HepG2 (cell line): ENCODE measurements around the gene RPL41.

ENCODE experiments used
- CEBPB ChIP-seq: IDR thresholded peaks from 2 replicates; pipeline ENCODE4 v1.6.1; 2011; ENCODE audit warnings: low read depth, low read length, improper control_type of control experiment, borderline replicate concordance
- ESRRA ChIP-seq: sonication (generic); formaldehyde crosslinking; IDR thresholded peaks from 2 replicates; pipeline ENCODE4 v1.5.1; 2020; ENCODE audit warnings: mild to moderate bottlenecking, low read depth, missing genetic modification reagents
- EZH2 ChIP-seq: conservative IDR thresholded peaks from 2 replicates; pipeline ENCODE4 v1.6.1; 2012; ENCODE audit warnings: mild to moderate bottlenecking, low read depth, low read length, moderate library complexity
- NFIC ChIP-seq: IDR thresholded peaks from 2 replicates; pipeline ENCODE4 v1.6.1; 2012; ENCODE audit warnings: mild to moderate bottlenecking, low read length, inconsistent platforms
- PHF21A ChIP-seq: sonication (generic); formaldehyde crosslinking; IDR thresholded peaks from 2 replicates; pipeline ENCODE4 v1.5.0; 2020; ENCODE audit warnings: mild to moderate bottlenecking, missing genetic modification reagents
- RAD21 ChIP-seq: fragments of 450-650 bp; formaldehyde crosslinking; IDR thresholded peaks from 2 replicates; pipeline ENCODE4 v1.5.0; 2020; ENCODE audit warnings: mild to moderate bottlenecking
- SMC3 ChIP-seq: IDR thresholded peaks from 2 replicates; pipeline ENCODE4 v1.6.1; 2011; ENCODE audit warnings: low read length, improper control_type of control experiment
- SOX6 ChIP-seq, 2 experiments: fragments of 450-650 bp in 1 of 2; sonication (generic) in 1 of 2; formaldehyde crosslinking in 1 of 2; IDR thresholded peaks; 2 replicates each; pipeline versions ENCODE4 v1.4.0 to v1.6.1; 2017 to 2020; ENCODE audit warnings: antibody characterized with exemption in 1 of 2, mild to moderate bottlenecking in 1 of 2, missing genetic modification reagents in 1 of 2
- ZNF7 ChIP-seq: IDR thresholded peaks from 2 replicates; pipeline ENCODE4 v1.6.1; 2016; ENCODE audit warnings: missing biosample characterization, missing genetic modification reagents
- TF ChIP-seq, protein P1 (sequence below): sonication (generic); formaldehyde crosslinking; IDR thresholded peaks from 2 replicates; pipeline ENCODE4; 2020; ENCODE audit warnings: missing genetic modification reagents, mild to moderate bottlenecking, borderline replicate concordance
- TF ChIP-seq, protein P2 (sequence below): sonication (generic); formaldehyde crosslinking; IDR thresholded peaks from 2 replicates; pipeline ENCODE4 v1.5.0; 2020; ENCODE audit warnings: mild to moderate bottlenecking, missing genetic modification reagents, moderate library complexity
- TF ChIP-seq, protein P3 (sequence below): conservative IDR thresholded peaks from 2 replicates; pipeline ENCODE4 v1.6.1; 2018; ENCODE audit warnings: missing genetic modification reagents

DNA sequence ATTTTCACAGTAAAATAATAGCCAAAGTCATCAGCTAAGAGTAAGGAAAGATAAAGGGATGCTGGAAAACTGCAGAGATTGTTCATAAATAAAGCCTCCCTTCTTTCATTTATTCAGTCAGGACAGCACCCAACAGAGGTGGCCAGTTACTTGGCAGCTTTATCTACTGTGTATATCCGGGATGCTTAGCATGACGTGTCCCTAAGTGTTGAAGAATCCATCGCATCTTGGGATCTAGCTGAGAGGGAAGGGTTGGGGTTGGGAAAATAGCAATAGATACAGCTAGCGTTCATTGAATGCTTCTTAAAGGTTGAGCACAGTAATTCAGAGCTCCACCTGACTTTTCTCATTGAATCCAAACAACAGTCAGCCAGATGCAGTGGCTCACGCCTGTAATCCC lies 42.0 kb upstream of the RPL41 start:
- no peak for TF ChIP-seq ZNF7 (CRISPR knock-in tag)
- TF ChIP-seq RAD21: no peak
- no peak for TF ChIP-seq PHF21A (CRISPR knock-in tag)
- TF ChIP-seq, protein P1, sequence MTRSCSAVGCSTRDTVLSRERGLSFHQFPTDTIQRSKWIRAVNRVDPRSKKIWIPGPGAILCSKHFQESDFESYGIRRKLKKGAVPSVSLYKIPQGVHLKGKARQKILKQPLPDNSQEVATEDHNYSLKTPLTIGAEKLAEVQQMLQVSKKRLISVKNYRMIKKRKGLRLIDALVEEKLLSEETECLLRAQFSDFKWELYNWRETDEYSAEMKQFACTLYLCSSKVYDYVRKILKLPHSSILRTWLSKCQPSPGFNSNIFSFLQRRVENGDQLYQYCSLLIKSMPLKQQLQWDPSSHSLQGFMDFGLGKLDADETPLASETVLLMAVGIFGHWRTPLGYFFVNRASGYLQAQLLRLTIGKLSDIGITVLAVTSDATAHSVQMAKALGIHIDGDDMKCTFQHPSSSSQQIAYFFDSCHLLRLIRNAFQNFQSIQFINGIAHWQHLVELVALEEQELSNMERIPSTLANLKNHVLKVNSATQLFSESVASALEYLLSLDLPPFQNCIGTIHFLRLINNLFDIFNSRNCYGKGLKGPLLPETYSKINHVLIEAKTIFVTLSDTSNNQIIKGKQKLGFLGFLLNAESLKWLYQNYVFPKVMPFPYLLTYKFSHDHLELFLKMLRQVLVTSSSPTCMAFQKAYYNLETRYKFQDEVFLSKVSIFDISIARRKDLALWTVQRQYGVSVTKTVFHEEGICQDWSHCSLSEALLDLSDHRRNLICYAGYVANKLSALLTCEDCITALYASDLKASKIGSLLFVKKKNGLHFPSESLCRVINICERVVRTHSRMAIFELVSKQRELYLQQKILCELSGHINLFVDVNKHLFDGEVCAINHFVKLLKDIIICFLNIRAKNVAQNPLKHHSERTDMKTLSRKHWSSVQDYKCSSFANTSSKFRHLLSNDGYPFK: no peak
- no peak for TF ChIP-seq NFIC
- no peak for TF ChIP-seq SMC3
- TF ChIP-seq, protein P2, sequence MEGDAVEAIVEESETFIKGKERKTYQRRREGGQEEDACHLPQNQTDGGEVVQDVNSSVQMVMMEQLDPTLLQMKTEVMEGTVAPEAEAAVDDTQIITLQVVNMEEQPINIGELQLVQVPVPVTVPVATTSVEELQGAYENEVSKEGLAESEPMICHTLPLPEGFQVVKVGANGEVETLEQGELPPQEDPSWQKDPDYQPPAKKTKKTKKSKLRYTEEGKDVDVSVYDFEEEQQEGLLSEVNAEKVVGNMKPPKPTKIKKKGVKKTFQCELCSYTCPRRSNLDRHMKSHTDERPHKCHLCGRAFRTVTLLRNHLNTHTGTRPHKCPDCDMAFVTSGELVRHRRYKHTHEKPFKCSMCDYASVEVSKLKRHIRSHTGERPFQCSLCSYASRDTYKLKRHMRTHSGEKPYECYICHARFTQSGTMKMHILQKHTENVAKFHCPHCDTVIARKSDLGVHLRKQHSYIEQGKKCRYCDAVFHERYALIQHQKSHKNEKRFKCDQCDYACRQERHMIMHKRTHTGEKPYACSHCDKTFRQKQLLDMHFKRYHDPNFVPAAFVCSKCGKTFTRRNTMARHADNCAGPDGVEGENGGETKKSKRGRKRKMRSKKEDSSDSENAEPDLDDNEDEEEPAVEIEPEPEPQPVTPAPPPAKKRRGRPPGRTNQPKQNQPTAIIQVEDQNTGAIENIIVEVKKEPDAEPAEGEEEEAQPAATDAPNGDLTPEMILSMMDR: no peak
- no peak for TF ChIP-seq CEBPB
- TF ChIP-seq ESRRA: no peak
- TF ChIP-seq, protein P3, sequence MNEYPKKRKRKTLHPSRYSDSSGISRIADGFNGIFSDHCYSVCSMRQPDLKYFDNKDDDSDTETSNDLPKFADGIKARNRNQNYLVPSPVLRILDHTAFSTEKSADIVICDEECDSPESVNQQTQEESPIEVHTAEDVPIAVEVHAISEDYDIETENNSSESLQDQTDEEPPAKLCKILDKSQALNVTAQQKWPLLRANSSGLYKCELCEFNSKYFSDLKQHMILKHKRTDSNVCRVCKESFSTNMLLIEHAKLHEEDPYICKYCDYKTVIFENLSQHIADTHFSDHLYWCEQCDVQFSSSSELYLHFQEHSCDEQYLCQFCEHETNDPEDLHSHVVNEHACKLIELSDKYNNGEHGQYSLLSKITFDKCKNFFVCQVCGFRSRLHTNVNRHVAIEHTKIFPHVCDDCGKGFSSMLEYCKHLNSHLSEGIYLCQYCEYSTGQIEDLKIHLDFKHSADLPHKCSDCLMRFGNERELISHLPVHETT (CRISPR knock-in tag): no peak
- no peak for TF ChIP-seq EZH2
- no peak for TF ChIP-seq SOX6 (IDR thresholded peaks at IDR 0.05)
- no peak for TF ChIP-seq SOX6 (CRISPR knock-in tag; IDR thresholded peaks at IDR 0.05)
